K562 (cell line): Measurements from ENCODE around the gene FTH1. TPM values are rescaled to one million over a fixed set of nuclear protein-coding genes. Genes with fewer than 3 reads are reported as not detected.

Source experiments
- GABPB1 ChIP-seq: sonication (generic); formaldehyde crosslinking; IDR thresholded peaks from 2 replicates; pipeline ENCODE4 v1.8.0; 2022; ENCODE audit warnings: mild to moderate bottlenecking, missing genetic modification reagents
- HLTF ChIP-seq: fragments of 450-650 bp; IDR thresholded peaks from 2 replicates; pipeline ENCODE4 v1.6.1; 2016
- L3MBTL2 ChIP-seq: fragments of 450-650 bp; IDR thresholded peaks from 2 replicates; pipeline ENCODE4 v1.6.1; 2016; ENCODE audit warnings: mild to moderate bottlenecking, moderate library complexity
- SIN3A ChIP-seq, 2 experiments: fragments of 150-350 bp in 1 of 2; IDR thresholded peaks; 2 replicates each; pipeline ENCODE4 v1.6.1; 2011 to 2016; ENCODE audit warnings: borderline replicate concordance in 2 of 2, low read depth in 2 of 2, low read length in 2 of 2, mild to moderate bottlenecking in 2 of 2, moderate library complexity in 2 of 2; ENCODE audit not compliant: control insufficient read depth in 1 of 2
- ZBTB17 ChIP-seq: fragments of 450-650 bp; formaldehyde crosslinking; IDR thresholded peaks from 2 replicates; pipeline ENCODE4 v1.4.0; 2020; ENCODE audit warnings: mild to moderate bottlenecking
- ZKSCAN3 ChIP-seq: fragments of 250-450 bp; sonication (Bioruptor Pico); IDR thresholded peaks from 2 replicates; pipeline ENCODE4 v1.4.0; 2020
- polyA plus RNA-seq, 8 experiments: library from polyadenylated mRNA; depleted of rRNA in 4 of 8; stranded (reverse) in 5 of 8; unstranded in 3 of 8; fragments of >200 nt; fragmentation: Nextera tagmentation in 2 of 8; fragmentation: Illumina TruSeq in 1 of 8; extraction: Ambion mirVana in 2 of 8; extraction: Trizol in 1 of 8; gene quantifications; 2 replicates each; pipeline versions ENCODE4 v1.2.1 to v1.2.3, GENCODE V29; 2011 to 2014; ENCODE audit warnings: inconsistent platforms in 1 of 8, missing spikeins in 1 of 8
- total RNA-seq, 7 experiments: library from RNA; depleted of rRNA in 6 of 7; stranded (reverse); fragments of >200 nt in 6 of 7; fragmentation: Illumina TruSeq in 2 of 7; extraction: Trizol in 2 of 7; gene quantifications; 2 replicates each; pipeline versions ENCODE4 v1.2.1 to v1.2.3, GENCODE V29; 2011 to 2021; ENCODE audit warnings: low replicate concordance in 1 of 7
- TF ChIP-seq, protein P1 (sequence below): fragments of 250-450 bp; sonication (Bioruptor Pico); IDR thresholded peaks from 2 replicates; pipeline ENCODE4 v1.8.0; 2022; ENCODE audit warnings: moderate library complexity, mild to moderate bottlenecking, inconsistent platforms
- TF ChIP-seq, protein P2 (sequence below): sonication (generic); formaldehyde crosslinking; IDR thresholded peaks from 2 replicates; pipeline ENCODE4 v1.8.0; 2023; ENCODE audit warnings: mild to moderate bottlenecking, missing genetic modification reagents

FTH1 gene
- total and polyA plus RNA-seq, 9 of the 15 experiments (the other 6 are each of a cell fraction or from before 2014, with no cell fraction given), result 370 to 3,146 (median 802) TPM

- TF ChIP-seq GABPB1 (CRISPR knock-in tag) (no peak), HLTF (no peak), L3MBTL2 (0 out of 2 replicates have a peak, but pooled peaks have one; percentile 12), SIN3A (IDR thresholded peaks at IDR 0.05; ENCODE audit: borderline replicate concordance in 2 of 2, control insufficient read depth in 1 of 2, low read depth in 2 of 2, low read length in 2 of 2) (no peak), ZBTB17 (CRISPR knock-in tag) (no peak), ZKSCAN3 (no peak)
- TF ChIP-seq, protein P1, sequence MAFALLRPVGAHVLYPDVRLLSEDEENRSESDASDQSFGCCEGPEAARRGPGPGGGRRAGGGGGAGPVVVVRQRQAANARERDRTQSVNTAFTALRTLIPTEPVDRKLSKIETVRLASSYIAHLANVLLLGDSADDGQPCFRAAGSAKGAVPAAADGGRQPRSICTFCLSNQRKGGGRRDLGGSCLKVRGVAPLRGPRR (CRISPR knock-in tag), result no peak
- TF ChIP-seq, protein P2, sequence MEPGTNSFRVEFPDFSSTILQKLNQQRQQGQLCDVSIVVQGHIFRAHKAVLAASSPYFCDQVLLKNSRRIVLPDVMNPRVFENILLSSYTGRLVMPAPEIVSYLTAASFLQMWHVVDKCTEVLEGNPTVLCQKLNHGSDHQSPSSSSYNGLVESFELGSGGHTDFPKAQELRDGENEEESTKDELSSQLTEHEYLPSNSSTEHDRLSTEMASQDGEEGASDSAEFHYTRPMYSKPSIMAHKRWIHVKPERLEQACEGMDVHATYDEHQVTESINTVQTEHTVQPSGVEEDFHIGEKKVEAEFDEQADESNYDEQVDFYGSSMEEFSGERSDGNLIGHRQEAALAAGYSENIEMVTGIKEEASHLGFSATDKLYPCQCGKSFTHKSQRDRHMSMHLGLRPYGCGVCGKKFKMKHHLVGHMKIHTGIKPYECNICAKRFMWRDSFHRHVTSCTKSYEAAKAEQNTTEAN, result no peak
These were observed 1.4 kb upstream of the FTH1 start (continued) for GRCh38 chr11:61968758-61969390.
